ENCODE measurements around the gene LMBRD2. TPM values are rescaled to one million over a fixed set of nuclear protein-coding genes. Genes with fewer than 3 reads are reported as not detected.

LMBRD2 gene
- total RNA-seq, 1 donor = 13.8 TPM

GRCh38 chr5:36125868-36126267 lies 25.8 kb downstream of the LMBRD2 start:
- no peaks in the 10 kb centered on the region for H3K4me1 ChIP-seq (ENCODE audit: insufficient read depth, low read length)
- no peak overlapping the region for H2AFZ ChIP-seq (ENCODE audit: low read length)
- H3K79me2 ChIP-seq (ENCODE audit: insufficient read depth, low read length) = no peaks in the 10 kb centered on the region
- H3K27me3 ChIP-seq (ENCODE audit: insufficient read depth, low read length) = no peaks in the 10 kb centered on the region
- no peak for DNase-seq (ENCODE audit: insufficient read length, low spot score, missing footprints)
- no peak overlapping the region for H3K4me2 ChIP-seq (ENCODE audit: insufficient read depth, low read length)
- no peaks in the 10 kb centered on the region for H3K9me3 ChIP-seq (ENCODE audit: low read depth, low read length)
- no peaks in the 10 kb centered on the region for H4K20me1 ChIP-seq (ENCODE audit: insufficient read depth, low read length)
- no peaks in the 10 kb centered on the region for H3K36me3 ChIP-seq (ENCODE audit: insufficient read depth, low read length)
- H3K27ac ChIP-seq (ENCODE audit: low read depth, low read length) = no peak overlapping the region
- no peak overlapping the region for H3K4me3 ChIP-seq (ENCODE audit: insufficient read depth, low read length)
- TF ChIP-seq CTCF (IDR thresholded peaks at IDR 0.05; ENCODE audit: extremely low read depth, low read depth, low read length) = no peak

- TF ChIP-seq CTCF (IDR thresholded peaks at IDR 0.05; ENCODE audit: extremely low read depth, low read depth, low read length) = no peak
- Histone ChIP-seq H3K4me2 (ENCODE audit: insufficient read depth, low read length) (no peak overlapping the region), H3K4me1 (ENCODE audit: insufficient read depth, low read length) (no peaks in the 10 kb centered on the region), H2AFZ (ENCODE audit: low read length) (no peak overlapping the region), H4K20me1 (ENCODE audit: insufficient read depth, low read length) (no peaks in the 10 kb centered on the region), H3K9me3 (ENCODE audit: low read depth, low read length) (no peaks in the 10 kb centered on the region), H3K36me3 (ENCODE audit: insufficient read depth, low read length) (peaks cover 14% of the 10 kb centered on the region), H3K27me3 (ENCODE audit: insufficient read depth, low read length) (no peaks in the 10 kb centered on the region), H3K27ac (ENCODE audit: low read depth, low read length) (no peak overlapping the region), H3K4me3 (ENCODE audit: insufficient read depth, low read length) (no peak overlapping the region), H3K79me2 (ENCODE audit: insufficient read depth, low read length) (no peaks in the 10 kb centered on the region)
- no peak for DNase-seq (ENCODE audit: insufficient read length, low spot score, missing footprints)
These were observed 40.4 kb downstream of the LMBRD2 start for GRCh38 chr5:36111238-36111637.

- Histone ChIP-seq H3K4me2 (ENCODE audit: insufficient read depth, low read length) (no peak overlapping the region), H3K9me3 (ENCODE audit: low read depth, low read length) (no peaks in the 10 kb centered on the region), H3K4me3 (ENCODE audit: insufficient read depth, low read length) (no peak overlapping the region), H3K27me3 (ENCODE audit: insufficient read depth, low read length) (no peaks in the 10 kb centered on the region), H2AFZ (ENCODE audit: low read length) (no peak overlapping the region), H3K79me2 (ENCODE audit: insufficient read depth, low read length) (no peaks in the 10 kb centered on the region), H3K27ac (ENCODE audit: low read depth, low read length) (no peak overlapping the region), H3K4me1 (ENCODE audit: insufficient read depth, low read length) (no peaks in the 10 kb centered on the region), H3K36me3 (ENCODE audit: insufficient read depth, low read length) (peaks cover 21% of the 10 kb centered on the region), H4K20me1 (ENCODE audit: insufficient read depth, low read length) (no peaks in the 10 kb centered on the region)
- no peak for DNase-seq (ENCODE audit: insufficient read length, low spot score, missing footprints)
- TF ChIP-seq CTCF (IDR thresholded peaks at IDR 0.05; ENCODE audit: extremely low read depth, low read depth, low read length) = no peak
These were observed 42.8 kb downstream of the LMBRD2 start for GRCh38 chr5:36108758-36109460.

GRCh38 chr5:36105819-36106218 lies 45.9 kb downstream of the LMBRD2 start:
- Histone ChIP-seq H3K36me3 (ENCODE audit: insufficient read depth, low read length) (peaks cover 23% of the 10 kb centered on the region), H3K9me3 (ENCODE audit: low read depth, low read length) (no peaks in the 10 kb centered on the region), H3K4me1 (ENCODE audit: insufficient read depth, low read length) (no peaks in the 10 kb centered on the region), H3K27ac (ENCODE audit: low read depth, low read length) (no peak overlapping the region), H4K20me1 (ENCODE audit: insufficient read depth, low read length) (no peaks in the 10 kb centered on the region), H3K4me3 (ENCODE audit: insufficient read depth, low read length) (no peak overlapping the region), H3K79me2 (ENCODE audit: insufficient read depth, low read length) (no peaks in the 10 kb centered on the region), H3K27me3 (ENCODE audit: insufficient read depth, low read length) (no peaks in the 10 kb centered on the region), H3K4me2 (ENCODE audit: insufficient read depth, low read length) (no peak overlapping the region), H2AFZ (ENCODE audit: low read length) (no peak overlapping the region)
- no peak for TF ChIP-seq CTCF (IDR thresholded peaks at IDR 0.05; ENCODE audit: extremely low read depth, low read depth, low read length)
- DNase-seq (ENCODE audit: insufficient read length, low spot score, missing footprints) = no peak

Data from osteoblast (primary cell).